HG03039 (cell line): ENCODE results near the gene POGLUT3.

Source experiments
- ATAC-seq: cut with Tn5 transposase; IDR thresholded peaks from one replicate; pipeline ENCODE4 v1.9.1; 2021; ENCODE audit warnings: mild to moderate bottlenecking, moderate library complexity; ENCODE audit not compliant: unreplicated experiment

Gene POGLUT3, protein sequence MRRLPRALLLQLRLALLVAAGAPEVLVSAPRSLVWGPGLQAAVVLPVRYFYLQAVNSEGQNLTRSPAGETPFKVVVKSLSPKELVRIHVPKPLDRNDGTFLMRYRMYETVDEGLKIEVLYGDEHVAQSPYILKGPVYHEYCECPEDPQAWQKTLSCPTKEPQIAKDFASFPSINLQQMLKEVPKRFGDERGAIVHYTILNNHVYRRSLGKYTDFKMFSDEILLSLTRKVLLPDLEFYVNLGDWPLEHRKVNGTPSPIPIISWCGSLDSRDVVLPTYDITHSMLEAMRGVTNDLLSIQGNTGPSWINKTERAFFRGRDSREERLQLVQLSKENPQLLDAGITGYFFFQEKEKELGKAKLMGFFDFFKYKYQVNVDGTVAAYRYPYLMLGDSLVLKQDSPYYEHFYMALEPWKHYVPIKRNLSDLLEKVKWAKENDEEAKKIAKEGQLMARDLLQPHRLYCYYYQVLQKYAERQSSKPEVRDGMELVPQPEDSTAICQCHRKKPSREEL

DNA sequence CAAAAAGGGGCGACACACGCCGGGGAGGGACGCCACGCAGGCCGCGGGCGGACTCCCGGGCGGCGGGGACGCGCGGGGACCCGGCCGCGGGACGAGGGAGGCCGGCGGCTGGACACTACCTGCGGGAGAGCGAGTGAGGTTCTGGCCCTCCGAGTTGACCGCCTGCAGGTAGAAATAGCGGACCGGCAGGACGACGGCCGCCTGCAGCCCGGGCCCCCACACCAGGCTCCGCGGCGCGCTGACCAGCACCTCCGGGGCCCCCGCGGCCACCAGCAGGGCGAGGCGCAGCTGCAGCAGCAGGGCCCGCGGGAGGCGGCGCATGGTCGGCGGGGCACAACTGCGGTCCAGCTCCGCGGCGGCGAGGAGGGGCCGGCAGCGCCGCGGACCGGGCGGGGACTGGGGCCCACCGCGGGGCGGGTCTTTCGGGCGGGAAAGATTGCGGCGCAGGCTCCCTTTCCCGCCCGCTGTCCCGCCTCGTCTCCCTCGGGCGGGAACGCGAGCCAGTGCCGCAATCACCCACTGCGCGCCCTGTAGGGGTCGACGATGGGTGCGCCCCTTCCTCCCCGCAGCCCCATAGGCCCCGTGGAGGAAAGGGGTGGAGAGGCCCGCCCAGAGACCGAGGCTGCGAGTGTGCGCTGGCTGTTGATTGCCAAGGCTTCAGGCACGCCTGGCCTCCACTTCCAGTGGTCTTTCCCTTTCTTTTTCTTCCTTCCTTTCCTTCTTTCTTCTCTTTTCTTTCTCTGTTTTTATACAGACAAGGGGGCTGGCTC, at the start of gene POGLUT3:
POGLUT3 (minus strand) TSS at position 339 of the 770 bp plus-strand sequence; CDS start at position 321, 18 bp downstream.
- ATAC-seq, result peak; percentile 51

DNA sequence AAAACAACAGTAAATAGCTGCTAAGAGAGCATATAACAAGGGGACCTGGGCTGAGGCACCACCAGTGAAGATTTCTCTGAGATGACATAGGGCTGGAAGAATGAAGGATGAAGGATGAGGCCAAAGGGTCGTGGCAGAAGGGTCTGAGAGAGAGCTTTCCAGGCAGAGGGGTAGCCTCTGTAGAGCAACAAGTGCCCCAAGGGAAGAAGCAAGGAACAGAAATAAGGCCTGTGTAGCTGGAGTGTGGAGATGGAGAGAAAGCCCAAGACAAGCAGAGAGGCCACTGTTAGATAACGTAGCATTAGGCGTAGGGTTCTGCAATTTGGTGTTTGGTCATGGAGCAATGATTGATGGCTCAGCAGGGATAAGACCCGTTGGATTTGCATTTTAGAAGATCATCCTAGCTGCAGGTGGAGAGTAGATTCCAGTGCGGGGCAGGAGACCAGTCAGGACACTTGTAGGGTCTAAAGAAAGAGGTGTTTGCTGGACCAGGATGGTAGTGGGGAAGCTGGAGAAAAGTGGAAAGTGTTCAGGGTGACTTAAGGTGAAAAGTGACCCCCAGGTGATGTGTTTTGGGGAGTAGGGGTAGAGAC, 47.8 kb upstream of the POGLUT3 start:
- ATAC-seq, result no peak

DNA sequence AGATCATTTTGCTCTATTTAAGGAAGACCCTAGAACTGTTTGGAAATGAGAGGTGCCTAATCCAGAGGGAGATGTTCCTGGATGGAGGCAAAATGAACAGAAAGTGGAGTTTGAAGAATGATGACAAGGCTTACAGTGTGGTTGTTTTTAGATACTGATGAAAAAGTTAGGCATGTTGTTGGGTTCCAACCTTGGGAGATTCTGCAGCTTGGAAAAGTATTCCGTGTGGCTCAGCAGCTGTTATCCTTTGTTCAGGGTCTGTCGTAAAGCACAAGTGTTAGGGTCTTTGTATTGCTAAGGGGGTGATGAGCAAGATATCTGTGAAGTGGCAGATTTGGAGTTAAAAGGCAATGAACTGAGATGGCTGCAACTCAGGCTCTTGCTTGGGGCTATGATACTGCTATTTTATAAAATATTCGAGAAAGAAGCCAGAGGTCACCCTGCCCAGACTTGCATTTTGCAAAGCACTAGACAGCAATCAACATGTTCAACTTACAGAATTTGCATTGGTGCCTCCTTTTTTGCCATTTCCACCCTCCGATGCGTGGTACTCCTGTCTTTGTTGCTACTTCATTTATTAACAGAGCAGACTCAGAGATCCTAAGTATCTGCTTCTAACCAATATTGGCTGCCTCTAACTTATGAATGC, 45.3 kb upstream of the POGLUT3 start:
- no peak for ATAC-seq

DNA sequence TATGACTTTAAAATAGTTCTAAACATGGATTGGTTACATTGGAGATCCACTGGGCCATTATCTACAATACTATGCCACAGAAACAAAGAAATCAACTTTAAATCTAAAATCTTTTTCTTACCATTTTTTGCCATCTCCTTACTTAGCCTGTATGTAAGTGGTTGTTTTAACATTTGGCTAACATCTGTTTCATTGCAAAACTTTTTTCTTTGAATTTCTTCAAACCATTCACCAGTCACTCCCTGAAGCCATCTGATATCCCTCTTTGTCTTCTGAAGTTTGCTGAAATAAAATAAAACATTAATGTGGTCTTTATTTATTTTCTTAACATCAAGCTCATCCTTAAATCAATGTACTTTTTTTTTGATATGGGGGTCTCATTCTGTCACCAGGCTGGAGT, 43.3 kb upstream of the POGLUT3 start:
- no peak for ATAC-seq

DNA sequence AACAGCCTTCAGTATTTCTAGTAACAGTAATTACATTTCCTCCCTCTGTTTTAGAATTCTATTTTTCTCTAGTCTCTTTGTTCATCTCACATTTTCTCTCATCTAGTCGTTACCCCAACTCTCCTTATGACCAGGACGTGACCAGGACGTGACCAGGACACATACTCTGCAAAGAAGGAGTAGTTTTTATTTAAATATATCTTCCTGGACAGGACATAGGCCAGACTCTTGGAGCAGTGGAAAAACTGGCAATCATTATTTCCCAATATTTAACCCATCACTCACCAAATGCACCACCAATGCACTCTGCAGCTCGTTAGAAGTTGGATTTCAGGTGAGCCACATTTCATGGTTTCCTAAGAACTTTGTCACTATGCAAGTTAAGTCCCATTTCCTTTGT, 40.3 kb upstream of the POGLUT3 start:
- ATAC-seq, result no peak

DNA sequence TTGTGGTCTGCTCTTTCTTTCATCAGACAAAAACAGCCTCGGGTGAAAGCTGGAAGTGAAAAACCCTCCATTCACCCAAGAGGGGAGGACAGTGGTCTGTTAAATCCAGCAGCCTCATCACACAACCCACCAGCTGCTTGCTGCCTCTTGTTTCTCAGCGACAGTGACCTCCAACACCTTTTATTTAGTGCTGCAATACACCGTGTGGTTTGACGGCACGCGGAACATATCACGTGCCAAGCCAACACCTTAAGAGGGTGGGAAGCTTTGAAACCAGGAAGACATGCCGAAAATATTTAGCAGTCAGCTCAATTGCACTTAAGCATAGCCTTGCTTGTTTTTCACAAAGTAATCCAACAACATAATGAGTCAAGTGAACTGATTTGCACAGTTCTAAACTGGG, 39.8 kb upstream of the POGLUT3 start:
- ATAC-seq, result no peak

DNA sequence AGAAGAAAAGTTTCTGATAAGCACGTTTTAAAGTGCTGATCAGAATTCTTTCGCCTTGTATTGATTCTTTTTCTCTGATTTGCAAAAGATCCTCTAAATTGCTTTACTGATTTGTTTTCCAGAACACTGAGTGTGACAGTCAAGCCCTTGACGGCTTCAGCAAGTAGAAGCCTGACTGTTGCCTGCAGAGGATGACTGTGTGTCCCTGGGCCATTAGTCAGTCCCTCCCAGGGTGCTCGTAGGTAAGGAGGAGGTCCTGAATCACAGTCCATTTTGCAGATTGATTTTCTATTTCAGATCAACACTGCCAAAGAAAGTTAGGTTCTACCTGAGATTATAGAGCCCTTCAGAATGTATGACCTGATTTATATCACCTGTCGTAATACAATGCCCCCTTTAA, 38.6 kb upstream of the POGLUT3 start:
- no peak for ATAC-seq

DNA sequence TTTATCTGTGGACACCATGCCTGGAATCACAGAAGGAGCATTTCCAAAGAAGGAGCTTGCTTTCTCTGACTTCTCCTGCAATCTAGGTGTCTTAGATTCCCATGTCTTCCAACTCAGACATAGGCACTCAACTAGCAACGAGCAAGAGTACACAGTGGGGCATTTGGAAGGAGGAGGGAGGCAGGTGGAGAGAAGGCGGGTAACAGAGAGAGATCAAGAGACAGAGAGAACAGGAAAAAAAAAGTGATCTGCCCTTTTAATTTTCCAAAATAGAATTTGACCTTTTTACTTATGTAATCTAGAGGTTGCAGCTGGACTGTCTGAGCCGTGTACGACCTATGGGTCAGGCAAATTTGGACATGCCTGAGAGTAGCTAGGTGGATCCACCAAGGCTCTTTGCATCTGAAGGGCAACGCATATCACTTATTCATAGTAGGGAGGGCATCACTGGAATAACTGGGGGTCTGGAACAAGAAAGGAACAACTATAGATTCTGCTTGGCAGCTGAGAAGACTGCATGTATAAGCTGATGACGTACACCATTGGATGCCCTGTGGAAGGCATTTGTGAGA, 37.3 kb upstream of the POGLUT3 start:
- no peak for ATAC-seq

DNA sequence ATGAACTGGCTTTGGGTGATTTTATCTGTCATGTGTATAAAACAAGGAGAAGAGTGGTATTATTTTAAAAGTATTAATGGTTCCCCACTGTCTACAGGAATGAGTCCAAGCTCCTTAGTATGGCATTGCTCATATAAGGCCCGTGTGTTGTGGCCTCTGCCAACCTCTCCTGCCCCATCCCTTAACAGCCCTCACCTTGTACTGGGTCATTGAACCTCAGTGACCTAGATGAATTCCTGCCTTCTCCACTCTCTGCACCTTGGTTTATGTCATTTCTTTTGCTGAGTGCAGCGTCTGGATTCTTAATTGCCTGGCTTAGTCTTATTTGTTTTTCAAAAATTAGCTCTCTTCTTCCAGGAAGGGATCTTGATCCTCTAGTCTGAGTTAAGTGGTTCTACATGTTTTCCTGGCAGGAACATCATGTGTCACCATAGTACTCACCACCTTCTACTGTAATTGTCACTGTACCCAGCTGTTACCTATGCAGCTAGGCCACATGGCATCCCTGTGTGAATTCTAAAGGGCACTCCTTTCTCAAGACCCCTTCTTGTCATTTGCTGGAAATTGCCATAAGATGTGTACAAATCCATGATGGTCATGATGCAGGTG, 36.2 kb upstream of the POGLUT3 start:
- no peak for ATAC-seq

DNA sequence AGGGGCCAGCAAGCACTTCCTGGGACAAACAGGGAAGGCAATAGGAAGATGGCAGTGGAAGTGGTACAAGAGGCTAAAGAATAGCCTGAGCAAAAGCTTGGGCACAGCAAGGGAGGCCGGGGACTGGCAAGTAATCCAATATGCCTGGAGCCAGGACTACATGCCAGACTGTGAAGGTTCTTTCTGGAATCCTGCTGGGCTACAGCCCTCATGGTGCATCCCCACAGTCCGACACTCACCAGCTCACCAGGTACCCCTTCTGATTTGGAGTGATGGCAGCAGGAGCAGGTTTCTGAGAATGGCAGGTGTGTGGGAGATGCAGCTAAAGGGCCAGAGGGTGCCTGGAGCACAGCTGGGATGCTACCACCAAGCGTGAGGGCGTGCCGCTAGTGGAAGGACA, 32.2 kb upstream of the POGLUT3 start:
- ATAC-seq, result no peak

DNA sequence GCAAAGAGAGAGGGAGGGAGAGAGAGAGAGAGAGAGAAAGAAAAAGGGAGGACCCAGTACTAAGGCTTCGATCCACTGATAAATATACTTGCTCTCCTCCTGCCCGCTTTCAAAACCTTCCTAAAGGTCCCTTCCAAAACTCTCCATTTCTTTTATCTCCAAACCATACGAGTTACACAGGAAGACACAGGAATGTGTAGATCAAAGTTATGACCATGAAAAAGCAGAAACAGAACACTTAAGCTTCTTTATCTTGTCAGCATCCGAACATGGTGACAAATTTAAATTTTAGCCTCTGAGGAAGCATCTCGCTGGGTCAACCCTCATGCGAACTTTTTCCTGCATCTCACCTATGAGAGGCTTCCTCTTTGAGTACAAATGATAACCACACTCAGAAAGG, 29.2 kb upstream of the POGLUT3 start:
- ATAC-seq, result no peak

DNA sequence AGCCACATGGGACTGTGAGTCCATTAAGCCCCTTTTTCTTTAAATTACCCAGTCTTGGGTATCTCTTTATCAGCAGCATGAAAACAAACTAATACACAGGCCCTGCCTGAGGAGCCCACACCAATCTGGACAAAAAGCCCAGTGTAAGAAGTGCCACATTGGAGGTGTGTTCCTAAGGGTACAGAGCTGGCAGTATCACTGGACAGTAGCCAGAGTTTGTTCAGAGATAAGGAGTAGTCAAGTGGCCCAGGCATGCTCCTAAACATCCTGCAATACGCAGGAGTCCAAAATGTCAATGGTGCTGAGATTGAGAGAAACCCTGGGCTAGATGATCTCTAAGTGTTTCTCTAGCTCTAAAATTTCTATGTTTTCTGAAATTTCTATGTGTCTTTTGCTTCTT, 27.0 kb upstream of the POGLUT3 start:
- ATAC-seq, result no peak

DNA sequence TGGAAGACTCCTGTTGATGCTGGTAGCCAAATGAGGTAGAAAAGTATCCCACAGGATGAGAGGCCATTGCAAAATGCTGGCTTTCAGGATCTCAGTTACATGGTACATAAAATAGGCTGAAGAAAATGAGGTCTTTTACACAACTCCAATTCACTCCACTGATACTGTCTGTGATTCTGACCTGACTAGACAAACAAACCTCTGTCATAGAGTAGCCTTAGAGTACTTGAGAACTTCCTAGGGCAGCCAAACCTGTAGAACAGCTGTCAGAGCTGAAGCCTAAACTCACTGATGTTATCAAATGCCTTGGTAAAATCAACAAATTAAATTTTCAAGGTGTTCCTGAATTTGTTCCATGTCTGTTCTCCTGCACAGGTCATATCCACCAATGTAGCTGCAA, 26.2 kb upstream of the POGLUT3 start:
- no peak for ATAC-seq

DNA sequence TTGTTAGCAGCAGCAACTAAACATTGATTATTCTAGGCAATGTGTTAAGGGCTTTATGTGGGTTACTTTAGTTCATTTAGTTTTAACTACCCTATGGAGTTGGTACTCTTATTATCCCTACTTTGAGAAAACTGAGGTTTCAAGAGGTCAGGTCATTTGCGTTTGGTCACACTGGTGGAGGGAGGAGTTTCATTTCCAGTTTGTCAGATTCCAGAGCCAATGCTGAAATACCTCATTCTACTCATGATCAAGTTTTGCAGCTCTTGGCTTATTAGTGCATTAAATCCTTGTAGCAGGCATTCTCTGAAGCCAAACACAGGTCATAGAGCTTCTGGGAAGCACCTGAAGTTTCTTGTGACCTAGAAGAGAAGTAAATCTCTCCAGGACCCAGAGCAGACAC, 24.1 kb upstream of the POGLUT3 start:
- no peak for ATAC-seq

DNA sequence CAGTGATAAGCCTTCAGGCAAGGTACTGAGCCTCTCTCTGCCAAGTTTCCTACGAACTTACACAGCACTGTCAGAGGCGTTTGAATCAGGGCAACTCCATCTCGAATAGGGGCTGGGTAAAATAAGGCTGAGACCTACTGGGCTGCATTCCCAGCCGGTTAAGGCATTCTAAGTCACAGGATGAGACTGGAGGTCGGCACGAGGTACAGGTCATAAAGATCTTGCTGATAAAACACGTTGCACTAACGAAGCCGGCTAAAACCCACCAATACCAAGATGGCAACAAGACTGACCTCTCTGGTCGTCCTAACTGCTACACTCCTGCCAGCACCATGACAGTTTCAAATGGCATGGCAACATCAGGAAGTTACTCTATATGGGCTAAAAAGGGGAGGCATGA, 20.4 kb upstream of the POGLUT3 start:
- no peak for ATAC-seq

DNA sequence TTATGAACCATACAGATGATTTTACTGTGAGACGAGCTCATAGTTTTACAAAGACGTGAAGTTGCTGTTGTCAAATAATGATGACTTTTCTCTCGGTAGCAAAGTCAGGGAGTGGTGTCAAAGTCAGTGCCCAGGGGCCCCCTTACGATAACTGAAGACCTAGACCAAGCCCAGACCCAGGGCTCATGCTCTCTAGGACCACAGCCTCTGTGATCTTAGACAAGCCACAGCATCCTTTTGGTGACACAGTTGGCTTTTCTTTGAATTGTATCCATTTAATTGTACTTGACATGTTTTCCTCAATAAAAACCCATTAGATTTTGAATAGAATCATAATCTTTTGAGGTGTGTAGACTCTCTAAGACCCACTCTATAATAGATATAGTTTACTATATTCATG, 17.9 kb upstream of the POGLUT3 start:
- no peak for ATAC-seq

DNA sequence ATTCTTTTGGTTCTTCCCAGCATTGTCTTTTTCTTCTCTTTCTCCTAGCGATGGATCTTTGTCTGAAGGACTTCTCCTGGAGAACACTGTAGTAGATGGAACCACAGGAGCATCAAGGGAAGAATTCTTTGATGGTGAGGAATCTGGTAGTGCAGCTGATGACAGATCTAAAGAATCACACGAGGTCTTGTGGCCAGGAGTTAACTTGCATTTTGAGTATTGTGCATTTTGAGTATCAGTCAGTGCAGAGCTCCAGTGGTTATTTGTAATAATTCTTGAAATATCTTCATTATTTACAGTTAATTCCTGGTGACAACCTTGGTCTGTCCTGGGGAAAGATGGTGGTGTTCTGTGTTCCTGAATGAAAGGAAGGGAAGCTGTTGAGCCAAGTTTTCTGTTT, 14.5 kb upstream of the POGLUT3 start:
- ATAC-seq, result no peak

DNA sequence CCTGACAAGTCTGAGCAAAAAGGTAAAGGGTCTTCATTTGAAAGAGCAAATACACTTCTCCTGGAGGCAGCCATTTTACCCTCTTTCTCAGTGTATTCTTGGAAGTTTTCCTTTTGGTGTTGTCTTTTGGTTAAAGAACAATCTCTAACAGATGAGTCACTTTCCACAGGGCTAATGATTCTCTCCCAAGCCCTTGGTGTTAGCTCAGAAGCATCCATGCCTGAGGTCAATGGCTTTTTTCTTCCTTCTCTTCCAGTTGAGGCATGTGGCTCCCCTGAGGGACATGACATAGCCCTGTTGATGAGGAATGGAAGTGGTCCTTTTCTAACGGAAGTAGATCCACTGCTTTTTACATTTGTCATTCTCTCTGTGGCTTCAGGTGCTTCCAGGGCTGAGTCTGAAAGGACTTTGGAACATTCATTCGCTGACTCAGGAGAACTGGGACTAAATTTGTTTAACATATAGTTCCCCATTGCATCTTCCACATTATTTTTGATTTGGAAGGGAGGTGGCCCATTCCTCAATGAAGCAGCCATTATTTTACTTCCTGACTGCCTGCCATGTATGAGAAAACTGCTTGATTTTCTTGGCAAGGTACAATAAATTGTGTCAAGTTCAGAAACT, 13.8 kb upstream of the POGLUT3 start:
- no peak for ATAC-seq

DNA sequence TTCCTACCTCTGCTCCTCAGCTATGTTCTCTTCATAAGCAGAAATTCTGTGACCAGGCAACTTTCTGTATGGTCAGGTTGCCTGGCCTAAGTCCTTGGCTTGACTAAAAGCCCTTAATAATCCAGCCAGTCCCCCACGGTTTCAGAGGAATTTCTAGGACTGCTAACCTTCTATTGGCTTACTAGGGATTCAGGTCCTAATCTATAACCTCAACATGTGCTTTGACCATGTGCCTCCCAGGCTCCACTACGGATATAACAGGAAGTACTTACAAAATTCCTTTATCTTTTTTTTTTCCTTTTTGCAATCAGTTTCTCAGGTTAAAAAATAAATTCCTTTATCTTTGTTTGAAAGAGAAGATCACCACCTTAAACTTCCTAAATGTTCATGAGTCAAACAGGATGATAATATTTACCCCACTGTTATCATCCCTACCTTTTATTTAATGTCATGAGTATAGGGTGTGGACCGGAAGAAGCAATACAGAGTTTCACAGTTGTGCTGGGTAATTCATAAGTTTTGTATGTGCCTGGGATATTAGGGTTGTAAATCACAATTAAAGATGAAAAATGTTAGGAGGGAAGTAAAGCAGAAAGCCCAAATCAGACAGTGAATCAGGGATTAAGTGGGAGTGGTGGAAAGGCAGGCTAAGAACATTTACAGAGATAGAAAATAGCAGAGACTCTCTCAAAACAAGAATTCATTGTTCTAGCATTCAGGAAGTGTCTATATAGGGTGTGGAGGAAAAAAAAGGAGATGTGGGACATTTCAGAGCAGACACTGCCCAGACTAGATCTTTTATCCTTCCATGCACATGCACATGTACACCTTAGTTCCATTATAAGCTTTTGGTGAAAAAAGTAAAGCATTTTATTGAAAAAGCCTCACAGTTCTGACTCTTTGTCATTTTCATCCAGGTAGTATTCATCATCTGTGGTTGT, 10.7 kb upstream of the POGLUT3 start:
- no peak for ATAC-seq
